NCI-H2196 (cell line): ENCODE results near the gene ASTL.

Source experiments
- DNase-seq: peaks from one replicate; lab custom pipeline; 2025; ENCODE audit not compliant: unreplicated experiment; lab: John Stamatoyannopoulos, UW

ASTL gene

DNA sequence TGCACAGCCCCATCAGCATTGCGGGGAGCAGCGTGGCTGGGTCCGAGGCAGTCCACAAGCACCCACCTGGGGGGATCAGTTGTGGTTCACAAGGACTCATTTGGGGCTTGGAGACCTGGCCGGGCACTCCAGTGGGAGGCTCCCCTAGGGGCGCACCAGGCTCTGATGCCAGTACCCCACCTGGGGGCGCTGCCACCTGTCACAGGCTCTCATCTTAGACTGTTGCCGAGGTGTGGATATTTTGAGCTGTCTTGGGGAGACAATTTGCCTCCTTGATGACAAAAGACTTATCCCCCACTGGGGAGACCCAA, 25.0 kb downstream of the ASTL start:
- DNase-seq, result no peak

DNA sequence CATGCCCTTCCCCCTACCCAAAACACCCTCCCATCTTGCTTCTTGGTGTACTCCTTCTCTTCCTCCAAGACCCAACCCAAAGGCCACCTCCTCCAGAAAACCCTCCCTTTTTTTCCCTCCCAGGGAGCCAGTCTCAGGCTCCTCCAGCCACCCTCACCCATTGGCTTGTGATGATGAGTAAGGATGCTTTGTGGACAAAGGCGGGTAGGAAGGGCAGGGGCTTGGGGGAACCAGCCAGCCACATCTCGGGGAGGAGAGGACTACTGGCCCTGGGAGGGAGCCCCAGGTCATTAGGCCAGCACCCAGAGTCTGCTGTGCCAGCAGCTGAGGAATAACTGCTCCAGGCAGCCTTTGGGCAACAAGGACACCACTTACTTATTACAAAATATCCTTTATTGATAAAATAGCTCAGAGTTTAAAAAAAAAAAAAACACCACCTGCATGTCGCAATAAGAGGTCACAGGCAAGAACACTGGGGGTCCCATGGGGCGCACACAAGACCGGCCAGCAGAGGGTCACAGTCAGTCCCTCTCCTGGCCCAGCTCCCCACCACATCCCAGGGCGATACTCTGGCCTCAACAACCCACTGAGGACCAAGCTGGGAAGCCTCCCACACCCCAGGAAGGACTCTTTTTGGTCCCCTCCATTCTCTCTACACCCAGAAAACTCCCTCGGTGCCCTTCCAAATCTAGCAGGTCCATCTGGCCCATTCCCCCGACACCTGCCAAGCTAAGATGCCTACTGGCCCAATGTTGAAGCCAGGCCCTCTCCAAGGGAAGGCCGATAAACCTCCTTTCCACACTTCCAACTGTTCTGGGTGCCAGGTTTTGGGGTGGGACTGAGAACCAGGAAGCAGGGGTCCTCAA, 25.6 kb downstream of the ASTL start:
- DNase-seq, result no peak

DNA sequence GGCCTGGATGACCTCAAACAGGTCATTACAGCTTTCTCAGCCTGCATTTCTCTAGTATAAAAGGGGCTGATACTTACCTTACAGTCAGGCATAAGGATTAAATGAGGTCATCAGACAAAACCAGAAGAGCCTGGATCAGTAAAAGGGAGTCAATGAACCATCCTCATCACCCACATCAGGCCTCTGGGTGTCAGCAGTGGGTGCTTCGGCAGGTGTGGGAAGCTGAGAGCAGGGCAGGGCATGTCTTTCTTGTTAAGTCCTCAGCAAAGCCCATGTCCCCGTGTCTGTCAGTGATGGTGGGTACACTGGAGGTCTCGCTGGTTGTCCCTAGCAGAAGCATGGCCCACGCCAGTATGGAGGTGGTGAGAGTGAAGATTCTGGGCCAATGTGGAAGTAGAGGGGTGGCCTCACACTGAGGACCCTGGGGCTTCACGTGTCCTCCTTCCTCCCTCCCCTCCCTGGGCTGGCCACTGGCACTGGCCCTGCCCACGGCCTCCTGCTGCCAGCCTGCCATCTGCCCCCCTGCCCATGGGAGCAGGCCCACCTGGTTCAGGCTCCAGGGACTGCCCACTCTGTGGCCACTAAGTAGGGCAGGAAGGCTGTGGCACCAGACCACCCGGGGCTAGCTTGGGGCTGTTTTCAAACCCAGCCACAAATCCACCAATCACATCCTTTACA, 26.3 kb downstream of the ASTL start:
- no peak for DNase-seq

DNA sequence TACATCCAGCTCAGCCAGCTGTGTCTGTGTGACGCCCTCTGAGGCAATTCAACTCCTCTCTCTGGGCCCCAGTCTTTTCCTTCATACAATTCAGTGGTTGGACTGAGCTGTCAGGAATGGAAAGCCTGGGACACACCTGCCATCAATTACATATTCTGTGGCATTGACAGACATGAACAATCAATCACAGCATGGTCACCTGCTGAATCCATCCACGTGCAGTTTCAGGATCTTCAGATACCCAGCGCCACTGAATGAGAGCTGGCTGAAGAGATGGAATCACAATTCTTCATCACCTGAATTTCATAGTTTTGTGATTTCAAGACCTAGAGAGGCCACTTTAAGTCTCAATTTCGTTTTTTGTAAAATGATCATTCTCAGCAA, 27.1 kb downstream of the ASTL start:
- DNase-seq, result no peak

DNA sequence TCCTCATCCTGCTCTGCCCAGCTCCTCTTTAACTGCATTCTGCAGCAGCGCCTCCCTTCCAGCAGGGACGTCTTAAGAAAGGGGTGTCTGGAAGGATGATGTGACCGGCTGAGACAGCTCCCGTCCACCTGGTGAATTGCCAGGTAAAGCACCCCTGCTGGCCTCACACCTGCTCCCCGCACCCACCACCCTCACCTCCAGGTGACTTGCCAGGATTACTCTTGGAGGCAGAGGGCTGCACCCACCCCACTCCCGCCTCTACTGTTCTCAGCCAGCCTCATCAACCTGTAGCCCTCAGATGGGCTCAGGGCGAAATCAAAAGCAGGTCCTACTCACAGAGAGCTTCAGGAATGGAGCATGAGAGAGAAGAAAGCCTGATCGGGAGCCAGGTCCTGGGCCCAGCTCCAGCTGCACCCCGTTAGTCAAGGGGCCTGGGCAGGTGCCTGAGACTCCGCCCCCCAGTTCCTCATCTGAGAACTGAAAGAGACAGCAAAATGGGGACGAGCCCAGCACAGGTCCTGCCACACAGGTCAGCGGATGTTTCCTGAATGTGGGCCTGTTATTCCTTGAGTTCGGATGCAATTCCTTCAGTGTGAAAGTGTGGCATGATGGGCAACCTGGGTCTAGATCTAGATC, 27.6 kb downstream of the ASTL start:
- DNase-seq, result no peak

DNA sequence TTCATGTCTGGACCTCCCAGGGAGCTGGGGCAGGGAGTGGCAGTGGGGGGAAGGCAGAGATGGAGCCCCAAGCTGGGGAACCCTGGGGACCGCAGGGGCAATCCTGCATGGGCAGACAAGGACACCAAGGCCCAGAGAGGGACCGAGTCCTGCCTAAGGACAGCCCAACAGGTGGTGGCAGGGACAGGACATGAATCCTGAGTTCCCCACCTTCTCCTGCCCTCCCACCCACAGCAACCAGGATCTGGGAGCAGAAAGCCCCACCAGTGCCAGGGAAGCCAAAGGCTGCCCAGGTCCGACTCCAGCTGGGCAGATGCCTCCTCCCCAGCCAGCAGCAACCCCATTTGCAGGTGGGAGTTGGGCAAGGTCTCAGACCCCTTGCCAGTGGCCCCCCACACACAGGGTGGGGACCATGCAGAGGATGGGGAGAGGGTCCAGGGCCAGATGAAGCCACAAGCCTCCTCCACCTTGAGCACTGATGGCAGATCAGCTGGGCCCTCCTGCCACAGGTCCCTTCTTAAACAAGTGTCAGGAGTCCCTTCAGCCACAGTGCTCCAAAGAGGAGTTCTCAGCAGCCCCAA, 28.3 kb downstream of the ASTL start:
- no peak for DNase-seq

DNA sequence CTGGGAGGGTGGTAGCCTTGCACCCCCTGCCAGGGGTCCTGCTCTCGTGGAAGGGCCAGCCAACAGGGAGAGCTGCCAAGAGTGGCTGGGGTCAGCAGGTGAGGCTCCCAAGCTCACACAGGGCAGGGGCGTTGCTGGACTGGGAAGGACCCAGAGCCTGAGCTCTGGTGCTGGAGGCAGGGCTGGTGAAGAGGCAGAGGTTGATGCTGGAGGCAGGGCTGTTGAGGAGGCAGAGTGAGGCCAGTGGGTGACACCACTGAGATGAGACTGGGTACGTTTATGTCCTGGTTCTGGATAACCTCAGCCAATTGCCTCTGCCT, 29.0 kb downstream of the ASTL start:
- no peak for DNase-seq

DNA sequence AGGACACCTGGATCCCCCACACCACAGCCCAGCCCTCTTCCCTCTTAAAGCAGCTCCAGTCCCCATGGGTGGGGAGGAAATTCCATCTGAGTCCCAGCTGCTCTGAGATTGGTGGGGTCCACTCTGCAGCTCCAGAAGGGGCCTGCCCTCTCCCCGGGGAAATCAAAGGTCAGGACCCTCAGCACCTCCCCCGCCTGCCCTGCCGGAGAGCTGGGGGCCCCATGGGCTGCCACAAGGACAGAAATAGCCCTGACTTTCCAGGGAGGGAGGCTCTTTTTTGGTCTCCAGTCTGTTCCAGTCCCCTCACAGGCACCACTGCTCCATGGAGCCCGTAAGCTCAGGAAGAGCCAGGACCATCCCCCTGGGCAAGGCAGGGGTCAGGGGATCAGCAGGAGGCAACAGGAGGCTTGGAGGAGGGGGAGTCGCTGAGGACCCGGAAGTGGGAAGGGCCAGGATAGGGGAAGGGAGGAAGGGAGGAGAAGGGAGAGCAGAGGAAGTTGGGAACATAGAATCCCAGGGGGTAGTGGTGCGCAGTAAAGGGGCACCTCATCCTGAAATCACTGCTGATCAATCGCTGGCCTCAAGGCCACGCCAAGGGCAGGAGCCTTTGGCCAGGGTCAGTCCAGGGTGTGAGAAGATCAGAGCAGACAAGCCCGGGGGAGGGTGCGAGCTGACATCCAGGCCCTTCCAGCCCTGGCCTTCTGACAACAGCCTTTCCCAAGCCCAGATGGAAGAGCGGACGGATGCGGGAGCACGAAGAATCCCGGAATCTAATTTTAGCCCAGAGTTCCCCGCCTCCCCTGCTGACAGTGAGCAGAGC, 29.6 kb downstream of the ASTL start:
- DNase-seq, result no peak

DNA sequence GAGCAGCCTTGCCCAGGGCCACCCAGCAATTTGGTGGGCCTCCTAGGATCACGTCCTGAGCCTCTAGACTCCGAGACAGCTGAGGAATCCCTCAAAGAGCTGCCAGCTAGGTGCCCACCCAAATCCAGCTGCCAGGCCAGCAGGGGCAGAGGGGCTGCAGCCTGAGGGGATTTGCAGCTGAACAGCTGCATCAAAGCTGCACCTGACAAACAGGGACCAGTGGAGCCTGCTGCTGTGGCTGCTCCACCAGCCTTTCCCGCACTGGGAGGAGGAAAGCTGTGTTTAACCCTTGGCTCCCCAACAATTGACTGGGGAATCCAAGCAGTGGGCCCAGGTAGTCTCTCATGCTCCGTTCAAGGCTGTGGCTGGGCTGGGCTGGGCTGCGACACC, 30.2 kb downstream of the ASTL start:
- no peak for DNase-seq

DNA sequence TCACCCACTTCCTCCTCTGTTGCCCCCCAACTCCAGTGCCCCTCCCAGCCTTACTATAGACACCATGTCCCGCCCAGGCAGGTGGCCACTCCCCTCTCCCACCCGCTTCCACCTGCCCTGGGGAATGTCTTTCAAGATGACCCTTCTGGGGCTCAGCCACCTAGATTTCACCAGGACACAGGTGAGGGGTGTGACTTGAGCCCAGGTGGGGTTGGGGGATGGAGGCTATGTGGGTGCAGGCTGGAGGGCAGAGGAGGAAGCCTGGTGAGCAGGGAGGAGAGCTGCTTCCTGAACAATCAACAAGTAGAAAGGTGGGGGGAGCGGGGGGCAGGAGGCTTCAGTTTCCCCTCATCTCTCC, 30.6 kb downstream of the ASTL start:
- no peak for DNase-seq

DNA sequence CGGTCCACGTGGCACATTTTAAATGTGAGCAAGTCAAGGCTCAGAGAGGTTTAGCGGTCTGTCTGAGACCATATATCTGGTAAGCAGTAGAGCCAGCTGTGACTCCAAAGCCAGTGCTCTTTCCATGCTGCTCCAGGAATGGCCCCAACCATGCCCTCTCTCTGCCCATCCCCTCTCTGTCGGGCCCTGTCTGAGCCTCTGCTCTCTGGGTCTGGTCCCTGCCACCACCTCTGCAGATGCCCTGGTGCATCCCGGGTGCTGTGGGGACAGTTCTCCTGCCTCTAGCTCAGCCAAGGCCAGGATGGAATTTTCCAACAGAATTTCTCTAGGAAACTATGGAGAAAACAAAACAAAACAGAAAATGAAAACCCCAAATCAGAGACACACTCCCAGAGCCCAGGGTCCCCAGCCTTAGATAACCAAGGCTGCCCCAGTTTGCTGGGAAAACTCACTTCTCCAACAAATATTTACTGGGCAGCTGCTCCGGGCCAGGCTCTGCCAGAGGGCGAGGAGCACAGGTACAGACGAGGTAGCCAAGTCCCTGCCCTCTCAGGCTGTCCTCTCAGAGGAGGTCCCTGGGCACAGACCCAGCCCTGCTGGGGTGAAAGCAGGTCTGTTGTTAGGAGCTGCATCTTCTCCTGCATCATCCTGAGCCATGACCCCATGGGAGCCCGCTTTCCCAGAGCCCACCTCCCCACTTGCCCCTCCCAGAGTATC, 31.2 kb downstream of the ASTL start:
- no peak for DNase-seq

DNA sequence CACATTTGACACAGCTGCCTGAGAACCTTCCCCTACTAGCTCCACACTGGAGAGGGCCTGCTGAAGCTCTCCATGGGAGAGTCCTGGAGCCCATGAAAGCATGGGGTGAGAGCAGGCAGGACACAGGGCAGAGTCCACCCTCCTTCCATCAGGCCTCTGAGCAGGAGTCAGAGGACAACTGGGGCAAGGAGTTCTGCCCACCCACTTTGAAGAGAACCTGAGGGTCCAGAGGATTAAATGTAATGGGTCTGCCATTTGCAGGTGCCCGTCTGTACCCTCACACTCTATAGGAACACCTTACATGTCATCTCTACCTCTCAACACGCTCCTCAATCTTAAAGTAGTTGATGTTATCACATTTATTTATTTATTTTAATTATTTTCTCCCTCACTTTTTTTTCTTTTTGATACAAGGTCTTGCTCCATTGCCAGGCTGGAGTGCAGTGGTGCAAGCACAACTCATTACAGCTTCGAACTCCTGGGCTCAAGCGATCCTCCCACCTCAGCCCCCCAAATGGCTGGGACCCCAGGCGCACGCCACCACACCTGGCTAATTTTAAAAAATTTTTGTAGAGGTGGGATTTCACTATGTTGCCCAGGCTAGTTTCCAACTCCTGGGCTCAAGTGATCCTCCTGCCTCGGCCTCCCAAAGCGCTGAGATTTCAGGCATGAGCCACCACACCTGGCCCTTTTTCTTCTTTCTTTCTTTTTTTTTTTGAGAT, 32.1 kb downstream of the ASTL start:
- DNase-seq, result no peak

DNA sequence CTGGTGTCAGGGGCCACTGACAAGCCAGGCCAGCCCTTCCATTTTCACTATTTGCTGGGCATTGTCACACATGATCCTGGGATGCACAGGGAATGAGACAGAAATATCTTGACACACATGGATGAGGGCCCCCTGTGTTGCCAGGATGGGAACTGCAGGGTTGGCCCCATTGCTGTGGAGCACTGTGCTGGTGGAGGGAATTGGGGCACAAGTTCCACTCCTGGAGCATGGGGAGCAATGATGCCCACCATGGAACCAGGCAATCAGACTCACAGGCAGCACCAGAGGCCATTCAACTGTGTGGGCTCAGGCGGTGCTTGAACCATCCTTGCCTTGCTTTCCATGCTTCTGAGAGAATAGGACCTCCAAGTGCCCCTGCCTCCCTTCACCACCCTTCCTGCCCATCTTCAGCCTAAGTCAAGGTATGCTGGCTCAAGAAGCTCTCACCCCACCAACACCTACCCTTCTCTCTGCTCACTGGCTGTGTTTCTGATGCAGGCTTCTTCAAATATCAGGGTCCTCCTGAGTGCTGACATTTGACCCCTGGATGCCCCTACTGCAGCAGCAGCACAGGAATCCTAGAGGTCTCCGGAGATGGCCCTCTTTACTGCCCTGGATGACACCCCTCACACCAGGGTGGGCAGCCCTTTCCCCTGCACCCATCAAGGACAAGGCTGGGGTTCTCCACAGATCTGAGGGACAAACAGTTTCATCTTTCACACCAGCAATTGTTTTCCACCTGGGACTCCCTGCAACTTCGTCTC, 33.0 kb downstream of the ASTL start:
- DNase-seq, result no peak

DNA sequence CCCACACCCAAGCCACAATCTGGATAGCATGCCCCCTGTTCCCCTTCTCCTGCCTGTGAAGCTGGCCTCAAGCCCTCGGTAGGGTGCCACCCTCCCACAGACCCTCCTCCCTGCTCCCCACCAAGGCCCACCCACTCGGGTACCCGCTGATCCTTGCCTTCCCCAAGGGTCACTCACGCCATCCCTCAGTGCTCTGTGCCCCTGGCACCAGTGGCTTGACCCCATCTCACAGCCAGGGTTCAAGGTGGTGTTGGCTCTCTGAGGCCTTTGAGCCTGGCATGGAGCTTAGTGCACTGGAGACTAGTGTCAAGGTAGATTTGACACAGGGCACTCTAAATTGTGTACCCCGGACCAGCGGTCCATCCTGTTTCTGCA, 33.8 kb downstream of the ASTL start:
- no peak for DNase-seq

DNA sequence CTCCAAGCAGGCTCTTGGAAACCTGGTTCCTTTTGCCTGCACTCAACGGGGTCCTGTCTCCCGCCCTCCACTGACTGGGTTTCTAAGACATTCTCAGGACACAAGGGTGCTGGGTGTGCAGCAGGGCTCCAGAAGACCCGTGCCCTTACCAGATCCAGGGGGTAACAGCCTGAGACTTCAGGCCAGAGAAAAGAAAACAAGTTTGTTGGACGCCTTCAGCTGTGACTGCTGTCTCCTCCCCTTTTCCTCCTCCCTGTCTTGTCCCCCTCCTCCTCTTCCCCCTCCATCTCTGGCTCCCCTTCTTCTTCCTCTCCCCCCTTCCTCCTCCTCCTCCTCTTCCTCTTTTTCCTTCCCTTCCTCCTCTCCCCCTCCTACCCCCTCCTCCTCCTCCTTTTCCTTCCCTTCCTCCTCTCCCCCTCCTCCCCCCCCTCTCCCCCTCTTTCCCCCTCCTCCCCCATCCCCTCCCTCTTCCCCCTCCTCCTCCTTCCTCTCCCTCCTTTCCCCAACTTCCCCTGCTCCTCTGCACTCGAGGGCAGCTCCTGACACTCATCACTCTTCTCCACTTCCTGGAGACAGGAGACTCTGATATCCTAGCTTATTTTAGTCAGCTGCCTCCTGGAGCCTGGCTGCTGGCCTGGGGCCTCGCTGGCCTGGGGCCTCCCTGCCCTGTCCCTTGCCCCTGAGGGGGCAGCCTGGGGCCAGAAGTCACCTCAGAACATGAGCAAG, 34.4 kb downstream of the ASTL start:
- DNase-seq, result no peak

DNA sequence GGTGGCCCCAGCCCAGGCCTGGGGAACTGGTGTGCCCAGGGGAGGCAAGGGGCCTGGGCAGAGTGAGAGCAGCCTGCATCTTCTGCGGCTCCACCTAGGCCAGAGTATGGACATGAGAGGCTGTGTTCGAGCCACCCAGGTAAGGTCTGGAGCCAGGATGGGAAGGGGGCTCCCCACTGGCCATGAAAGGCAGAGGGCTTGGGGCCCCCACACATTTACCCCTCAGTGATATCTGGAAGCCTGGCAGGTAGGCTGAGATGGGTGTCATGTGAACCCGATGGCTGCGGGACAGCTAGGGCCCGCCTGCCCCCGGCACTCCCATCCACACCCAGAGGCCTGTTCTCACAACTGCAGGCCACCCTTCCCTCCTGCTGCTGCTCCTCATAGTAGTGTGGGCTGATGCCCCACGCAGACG, 35.1 kb downstream of the ASTL start:
- DNase-seq, result no peak

DNA sequence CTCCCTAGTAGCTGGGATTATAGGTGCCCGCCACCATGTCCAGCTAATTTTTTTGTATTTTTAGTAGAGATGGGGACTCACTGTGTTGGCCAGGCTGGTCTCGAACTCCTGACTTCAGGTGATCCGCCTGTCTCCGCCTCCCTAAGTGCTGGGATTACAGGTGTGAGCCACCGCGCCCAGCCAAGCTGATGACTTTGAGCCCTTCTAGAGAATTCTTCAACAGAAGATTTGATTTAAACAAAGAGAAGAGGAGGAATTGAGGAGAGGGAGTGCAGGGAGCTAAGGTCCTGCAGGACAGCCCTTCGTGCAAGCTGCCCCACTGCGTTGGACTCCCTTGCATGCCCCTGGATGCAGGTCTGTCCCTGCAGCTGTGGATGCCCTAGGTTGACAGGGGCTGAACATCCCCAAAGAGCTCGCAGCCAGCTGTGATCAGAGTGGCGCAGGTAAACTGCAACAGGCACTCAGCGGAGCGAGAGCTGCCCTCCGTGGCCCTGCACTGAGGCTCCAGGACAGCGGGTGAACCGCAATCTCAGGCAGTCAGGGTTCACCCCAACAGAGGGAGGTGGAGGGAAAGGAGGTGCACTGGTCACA, 35.6 kb downstream of the ASTL start:
- no peak for DNase-seq

DNA sequence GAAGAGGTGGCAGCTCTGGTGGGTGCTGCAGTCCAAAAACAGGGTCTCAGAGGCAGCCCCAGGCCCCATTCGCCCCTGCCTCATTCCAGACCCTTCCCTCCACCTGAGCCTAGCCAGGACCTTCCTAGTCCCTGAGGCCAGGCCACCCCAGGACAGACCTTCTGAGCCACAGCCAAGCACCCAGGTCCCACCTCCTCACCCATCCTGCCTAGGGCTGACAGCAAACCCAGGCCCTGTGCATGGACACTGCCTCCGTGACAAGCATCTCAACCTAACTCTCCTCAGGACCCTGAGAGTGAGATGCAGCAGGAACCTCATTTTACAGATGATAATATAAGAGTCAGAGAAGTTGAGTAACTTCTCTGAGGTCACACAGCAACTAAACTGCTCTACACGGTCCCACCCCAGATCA, 37.4 kb downstream of the ASTL start:
- no peak for DNase-seq
